Liver (tissue), 9 donors: ENCODE data around the gene PCSK4. TPM values are rescaled to one million over a fixed set of nuclear protein-coding genes. Genes with fewer than 3 reads are reported as not detected.

ENCODE experiments used
- DNase-seq: peaks from one replicate; pipeline ENCODE4 v3.0.0-alpha.2; 2017; ENCODE audit warnings: low spot score
- H3K27ac ChIP-seq, 2 donors: one replicate each; pipeline ENCODE4 v1.7.0; 2013; ENCODE audit warnings: inconsistent platforms in 2 of 2, low read length in 2 of 2, control low read depth in 1 of 2, low read depth in 1 of 2, mild to moderate bottlenecking in 1 of 2
- H3K27me3 ChIP-seq, 4 donors: one replicate each; pipeline versions ENCODE4 v1.6.1 to v1.7.0; 2013; ENCODE audit warnings: low read length in 3 of 4, inconsistent platforms in 1 of 4, mild to moderate bottlenecking in 1 of 4, moderate library complexity in 1 of 4; ENCODE audit not compliant: control insufficient read depth in 4 of 4, insufficient read depth in 4 of 4
- H3K36me3 ChIP-seq, 4 donors: one replicate each; pipeline versions ENCODE4 v1.6.1 to v1.7.0; 2013; ENCODE audit warnings: low read length in 3 of 4, mild to moderate bottlenecking in 3 of 4, low read depth in 1 of 4, moderate library complexity in 1 of 4; ENCODE audit not compliant: control insufficient read depth in 4 of 4, insufficient read depth in 3 of 4
- H3K4me1 ChIP-seq, 4 donors: one replicate each; pipeline versions ENCODE4 v1.6.1 to v1.7.0; 2013; ENCODE audit warnings: low read length in 3 of 4, mild to moderate bottlenecking in 3 of 4, moderate library complexity in 1 of 4; ENCODE audit not compliant: control insufficient read depth in 4 of 4, insufficient read depth in 4 of 4
- H3K4me3 ChIP-seq, 3 donors: one replicate each; pipeline versions ENCODE4 v1.6.1 to v1.7.0; 2013; ENCODE audit warnings: low read length in 3 of 3, control low read depth in 1 of 3, low read depth in 1 of 3, mild to moderate bottlenecking in 1 of 3
- H3K9ac ChIP-seq, 2 donors: one replicate each; pipeline ENCODE4 v1.7.0; 2013; ENCODE audit warnings: low read length in 2 of 2, mild to moderate bottlenecking in 2 of 2, moderate library complexity in 2 of 2, control low read depth in 1 of 2, low read depth in 1 of 2
- H3K9me3 ChIP-seq, 4 donors: one replicate each; pipeline versions ENCODE4 v1.6.1 to v1.7.0; 2013; ENCODE audit warnings: low read length in 3 of 4; ENCODE audit not compliant: control insufficient read depth in 4 of 4
- ATF3 ChIP-seq: IDR thresholded peaks from 2 replicates; pipeline ENCODE4 v1.6.1; 2016; ENCODE audit warnings: antibody characterized with exemption
- CTCF ChIP-seq: fragments of 150-350 bp; IDR thresholded peaks from 2 replicates; pipeline ENCODE4 v1.5.1; 2017; ENCODE audit warnings: improper control_type of control experiment, low read depth, low read length; ENCODE audit not compliant: missing input control
- EGR1 ChIP-seq, 2 donors: IDR thresholded peaks; 2 replicates each; pipeline ENCODE4 v1.6.1; 2016 to 2018; ENCODE audit warnings: antibody characterized with exemption in 2 of 2, low read depth in 2 of 2
- FOXA1 ChIP-seq: IDR thresholded peaks from 2 replicates; pipeline ENCODE4 v1.6.1; 2016; ENCODE audit warnings: antibody characterized with exemption
- FOXA2 ChIP-seq: IDR thresholded peaks from 2 replicates; pipeline ENCODE4 v1.6.1; 2016; ENCODE audit warnings: antibody characterized with exemption
- GABPA ChIP-seq, 2 donors: IDR thresholded peaks in 1 of 2; conservative IDR thresholded peaks in 1 of 2; 2 replicates each; pipeline ENCODE4 v1.6.1; 2016; ENCODE audit warnings: antibody characterized with exemption in 2 of 2, mild to moderate bottlenecking in 1 of 2, moderate library complexity in 1 of 2
- HNF4A ChIP-seq, 2 donors: conservative IDR thresholded peaks; 2 replicates each; pipeline ENCODE4 v1.6.1; 2016; ENCODE audit warnings: antibody characterized with exemption in 2 of 2, mild to moderate bottlenecking in 2 of 2
- HNF4G ChIP-seq: IDR thresholded peaks from 2 replicates; pipeline ENCODE4 v1.6.1; 2016; ENCODE audit warnings: antibody characterized with exemption
- JUND ChIP-seq, 2 donors: IDR thresholded peaks; 2 replicates each; pipeline ENCODE4 v1.6.1; 2016; ENCODE audit warnings: antibody characterized with exemption in 2 of 2
- MAX ChIP-seq: IDR thresholded peaks from 2 replicates; pipeline ENCODE4 v1.6.1; 2016; ENCODE audit warnings: antibody characterized with exemption
- NR2F2 ChIP-seq: IDR thresholded peaks from 2 replicates; pipeline ENCODE4 v1.6.1; 2016; ENCODE audit warnings: antibody characterized with exemption
- RAD21 ChIP-seq, 2 donors: IDR thresholded peaks; 2 replicates each; pipeline ENCODE4 v1.6.1; 2016; ENCODE audit warnings: antibody characterized with exemption in 2 of 2, mild to moderate bottlenecking in 2 of 2
- REST ChIP-seq: IDR thresholded peaks from 2 replicates; pipeline ENCODE4 v1.6.1; 2016; ENCODE audit warnings: antibody characterized with exemption, mild to moderate bottlenecking
- RXRA ChIP-seq, 2 donors: IDR thresholded peaks; 2 replicates each; pipeline ENCODE4 v1.6.1; 2017 to 2018; ENCODE audit warnings: antibody characterized with exemption in 2 of 2, mild to moderate bottlenecking in 1 of 2
- SP1 ChIP-seq: IDR thresholded peaks from 2 replicates; pipeline ENCODE4 v1.6.1; 2018; ENCODE audit warnings: antibody characterized with exemption, mild to moderate bottlenecking
- TAF1 ChIP-seq: conservative IDR thresholded peaks from 2 replicates; pipeline ENCODE4 v1.6.1; 2016; ENCODE audit warnings: antibody characterized with exemption, mild to moderate bottlenecking
- YY1 ChIP-seq: IDR thresholded peaks from 2 replicates; pipeline ENCODE4 v1.6.1; 2016; ENCODE audit warnings: antibody characterized with exemption, mild to moderate bottlenecking
- ZBTB33 ChIP-seq: IDR thresholded peaks from 2 replicates; pipeline ENCODE4 v1.6.1; 2016; ENCODE audit warnings: antibody characterized with exemption
- WGBS: extraction: QIAGEN DNeasy Blood & Tissue Kit; methylation state at CpG from one replicate; pipeline ENCODE4 v1.1.7; 2013; 5-methylcytosine and 5-hydroxymethylcytosine counted together
- polyA plus RNA-seq, 2 donors: library from polyadenylated mRNA; stranded (reverse) in 1 of 2; unstranded in 1 of 2; fragments of 200-250 nt in 1 of 2; fragments of >200 nt in 1 of 2; fragmentation: Nextera tagmentation in 1 of 2; extraction: Ambion mirVana in 1 of 2; gene quantifications; one replicate each; pipeline versions ENCODE4 v1.2.1 to v1.2.3, GENCODE V29; 2013 to 2015
- total RNA-seq, 2 donors: library from RNA; depleted of rRNA; stranded (reverse); fragments of >200 nt; gene quantifications; one replicate each; pipeline ENCODE4 v1.2.3, GENCODE V29; 2014
- donor health status: healthy.
- donor health status: healthy.
- donor health status: healthy.
- donor health status: healthy.
- donor health status: healthy.

Gene PCSK4
- total and polyA plus RNA-seq, 4 donors, result 0.60 to 2.6 (median 1.9) TPM

GRCh38 chr19:1472231-1473084 is 17.7 kb downstream of the PCSK4 start:
- Histone ChIP-seq H3K4me3 (no peak overlapping the region), H3K9me3 (no peaks in the 10 kb centered on the region), H3K9ac (no peak overlapping the region), H3K27ac (no peak overlapping the region), H3K4me1 (peaks cover 32 to 55% (median 38%) of the 10 kb centered on the region in 4 donors), H3K27me3 (peaks cover 0 to 7% (median 7%) of the 10 kb centered on the region in 4 donors), H3K36me3 (peaks cover 0 to 6% (median 0%) of the 10 kb centered on the region in 4 donors)
- no peak for TF ChIP-seq CTCF
- no peak for TF ChIP-seq REST
- no peak for TF ChIP-seq ZBTB33
- no peak for TF ChIP-seq YY1
- no peak for TF ChIP-seq GABPA (IDR thresholded peaks at IDR 0.05 in 1 of 2, conservative IDR thresholded peaks at IDR 0.05 in 1 of 2)
- TF ChIP-seq SP1, result no peak
- TF ChIP-seq FOXA2, result no peak
- TF ChIP-seq MAX, result no peak
- no peak for TF ChIP-seq ATF3
- TF ChIP-seq FOXA1, result no peak
- TF ChIP-seq TAF1, result no peak
- TF ChIP-seq RXRA (IDR thresholded peaks at IDR 0.05), result no peak
- no peak for TF ChIP-seq NR2F2
- TF ChIP-seq JUND (IDR thresholded peaks at IDR 0.05), result no peak
- no peak for TF ChIP-seq HNF4G
- no peak for TF ChIP-seq EGR1 (IDR thresholded peaks at IDR 0.05; ENCODE audit: low read depth in 2 of 2)
- no peak for TF ChIP-seq HNF4A (conservative IDR thresholded peaks at IDR 0.05)
- TF ChIP-seq RAD21 (IDR thresholded peaks at IDR 0.05), result no peak
- DNase-seq, result no peak
- 52% methylated on average over 44 of the region's 44 CpGs for WGBS
